Transverse colon (tissue), 4 donors: Measurements from ENCODE around the gene ARHGAP45. TPM values are rescaled to one million over a fixed set of nuclear protein-coding genes. Genes with fewer than 3 reads are reported as not detected.

Source experiments
- DNase-seq: peaks from one replicate; pipeline ENCODE4 v3.0.0-alpha.2; 2019
- H3K27ac ChIP-seq, 4 donors: fragments of 200-600 bp; sonication (generic); 2 replicates each; pipeline ENCODE4 v1.5.1; 2016 to 2018; ENCODE audit warnings: inconsistent platforms in 4 of 4
- H3K27me3 ChIP-seq: fragments of 200-600 bp; sonication (generic); 2 replicates; pipeline ENCODE4 v1.5.1; 2017; ENCODE audit warnings: inconsistent platforms
- H3K36me3 ChIP-seq, 4 donors: fragments of 200-600 bp; sonication (generic); 2 replicates each; pipeline ENCODE4 v1.5.1; 2017 to 2019; ENCODE audit warnings: inconsistent platforms in 4 of 4
- H3K4me1 ChIP-seq, 4 donors: fragments of 200-600 bp; sonication (generic); 2 replicates each; pipeline ENCODE4 v1.5.1; 2017 to 2020; ENCODE audit warnings: inconsistent platforms in 4 of 4
- H3K4me3 ChIP-seq, 4 donors: fragments of 200-600 bp; sonication (generic); 1 replicate in 1 of 4; 2 replicates in 3 of 4; pipeline versions ENCODE4 v1.5.1 to v1.6.1; 2017 to 2019; ENCODE audit warnings: inconsistent platforms in 4 of 4
- H3K9me3 ChIP-seq, 2 donors: fragments of 200-600 bp; sonication (generic); 2 replicates each; pipeline ENCODE4 v1.5.1; 2017 to 2019; ENCODE audit warnings: inconsistent platforms in 2 of 2
- EP300 ChIP-seq: sonication (generic); formaldehyde crosslinking; IDR thresholded peaks from one replicate; pipeline ENCODE4 v1.6.1; 2017; ENCODE audit warnings: antibody characterized with exemption, low read depth
- POLR2A ChIP-seq: fragments of 450-650 bp; IDR thresholded peaks from one replicate; pipeline ENCODE4 v1.6.1; 2016; ENCODE audit warnings: antibody characterized with exemption, mild to moderate bottlenecking, moderate library complexity
- POLR2AphosphoS5 ChIP-seq, 3 donors: sonication (generic); formaldehyde crosslinking; IDR thresholded peaks; one replicate each; pipeline ENCODE4 v1.6.1; 2016; ENCODE audit warnings: antibody characterized with exemption in 3 of 3
- WGBS, 2 donors: methylation state at CpG; one replicate each; pipeline ENCODE4 v1.1.5; 2018; ENCODE audit warnings: low coverage in 1 of 2; 5-methylcytosine and 5-hydroxymethylcytosine counted together
- in situ Hi-C, 4 donors: fragments of 200-750 bp; cut with MboI; loops; one replicate each; pipeline versions ENCODE4 v1.15.0 to v1.15.1; 2017; ENCODE audit warnings: low sequenced_read_pairs in 3 of 4, low pct_ligation_motif_present in 1 of 4, low pct_unique_long_range_greater_than_20kb in 1 of 4
- intact Hi-C: fragments of 100-400 bp; cut with DNase I; formaldehyde crosslinking; loops from one replicate; pipeline ENCODE4 v1.15.1; 2023; ENCODE audit warnings: low total_unique reads
- total RNA-seq, 4 donors: library from RNA; depleted of rRNA; stranded (reverse); fragments of >200 nt; gene quantifications; one replicate each; pipeline ENCODE4 v1.1.0, GENCODE V29; 2016
- TF ChIP-seq, protein P1 (sequence below), 5 experiments: fragments of 200-600 bp in 3 of 5; fragments of 450-650 bp in 2 of 5; sonication (generic) in 3 of 5; IDR thresholded peaks; 1 replicate in 2 of 5; 2 replicates in 3 of 5; pipeline ENCODE4 v1.5.1; 2016 to 2017; ENCODE audit warnings: antibody characterized with exemption in 5 of 5, inconsistent platforms in 3 of 5, mild to moderate bottlenecking in 2 of 5, moderate library complexity in 1 of 5

ARHGAP45 gene
- total RNA-seq, 4 donors from 2014 or later = 10.0 to 174 (median 76.9) TPM

DNA sequence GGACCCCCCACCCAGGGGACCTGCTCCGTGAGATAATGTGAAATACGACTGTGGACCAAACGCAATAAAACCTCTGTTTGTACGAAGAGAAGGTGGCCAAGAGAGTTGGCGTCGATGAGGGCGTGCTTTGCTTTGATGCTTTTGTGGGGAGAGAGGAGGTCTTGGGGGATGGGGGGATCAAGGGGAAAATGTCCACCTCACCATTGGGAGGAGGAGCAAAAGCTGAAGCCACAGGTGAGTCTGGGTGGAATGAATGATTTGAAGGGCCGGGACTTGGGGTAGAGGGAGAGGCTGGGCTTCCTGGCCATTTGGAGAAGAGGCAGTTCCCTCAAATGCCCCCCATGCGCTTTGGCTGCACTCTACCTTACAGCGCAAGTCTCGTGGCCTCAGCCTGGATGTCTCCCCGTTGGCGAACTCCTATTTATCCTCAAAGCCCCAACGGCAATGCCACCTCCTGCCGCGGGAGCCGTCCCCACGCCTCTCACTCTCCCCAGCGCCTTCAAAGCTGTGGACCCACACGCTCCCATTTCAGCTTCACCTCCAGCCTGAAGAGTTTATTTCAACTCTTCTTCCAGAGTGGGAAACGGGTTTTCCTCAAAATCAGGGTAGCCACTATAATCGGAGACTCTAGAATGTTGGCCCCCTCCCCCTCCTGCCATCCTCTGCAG, 27.9 kb upstream of the ARHGAP45 start:
- no peak for DNase-seq
- H3K4me1 ChIP-seq = peaks cover 29 to 55% (median 34%) of the 10 kb centered on the region in 4 donors

DNA sequence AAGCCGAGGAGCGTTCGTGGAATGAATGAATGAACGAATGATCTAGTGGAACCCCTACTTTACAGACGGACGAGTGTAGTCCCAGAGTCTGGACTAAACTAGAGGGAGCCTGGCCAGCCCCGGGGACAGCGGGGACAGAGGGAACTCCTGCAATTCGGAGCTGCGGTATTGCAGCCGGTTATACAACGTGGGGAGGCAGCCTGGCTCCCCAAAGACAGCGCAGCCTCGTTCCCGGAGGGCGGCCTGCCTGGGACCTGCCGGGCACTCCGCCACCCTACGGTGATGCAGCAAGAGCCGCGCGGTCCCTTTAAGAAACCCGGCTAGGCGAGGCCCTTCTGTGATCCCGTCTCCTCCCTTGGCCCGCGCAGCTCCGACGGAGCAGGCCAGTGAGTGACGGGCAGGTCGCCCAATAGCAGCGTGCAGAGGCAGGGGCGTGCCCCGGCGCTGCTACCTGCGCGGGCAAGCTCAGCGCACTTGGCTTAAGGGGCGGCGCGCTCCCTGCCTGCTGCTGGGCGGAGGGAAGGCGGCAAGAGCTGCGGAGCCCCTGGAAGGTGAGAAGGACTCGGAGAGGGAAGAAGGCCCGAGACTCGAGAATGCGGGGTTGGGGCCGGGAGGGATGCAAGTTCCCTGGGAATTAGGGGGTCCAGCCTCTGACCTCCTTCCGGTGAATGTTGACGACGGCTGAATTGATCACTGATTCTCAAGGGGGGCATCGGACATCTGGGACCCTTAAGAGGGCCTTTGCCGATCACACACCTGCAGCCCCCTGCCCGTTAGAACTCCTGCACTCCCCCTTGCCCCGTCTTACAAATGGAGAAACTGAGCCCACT, 27.1 kb upstream of the ARHGAP45 start, which contains the start of gene ABCA7:
Gene ABCA7 (plus strand): TSS at position 462 of the 830 bp plus-strand sequence. CDS start 1,255 bp downstream, outside the sequence.
- 2% methylated on average over 56 of the region's 56 CpGs; no CpG with 5 or more reads in 1 of the 2 donors for WGBS, 2 donors
- DNase-seq = peak; percentile 99
- intact Hi-C loops = no loop called here
- TF ChIP-seq, protein P1, sequence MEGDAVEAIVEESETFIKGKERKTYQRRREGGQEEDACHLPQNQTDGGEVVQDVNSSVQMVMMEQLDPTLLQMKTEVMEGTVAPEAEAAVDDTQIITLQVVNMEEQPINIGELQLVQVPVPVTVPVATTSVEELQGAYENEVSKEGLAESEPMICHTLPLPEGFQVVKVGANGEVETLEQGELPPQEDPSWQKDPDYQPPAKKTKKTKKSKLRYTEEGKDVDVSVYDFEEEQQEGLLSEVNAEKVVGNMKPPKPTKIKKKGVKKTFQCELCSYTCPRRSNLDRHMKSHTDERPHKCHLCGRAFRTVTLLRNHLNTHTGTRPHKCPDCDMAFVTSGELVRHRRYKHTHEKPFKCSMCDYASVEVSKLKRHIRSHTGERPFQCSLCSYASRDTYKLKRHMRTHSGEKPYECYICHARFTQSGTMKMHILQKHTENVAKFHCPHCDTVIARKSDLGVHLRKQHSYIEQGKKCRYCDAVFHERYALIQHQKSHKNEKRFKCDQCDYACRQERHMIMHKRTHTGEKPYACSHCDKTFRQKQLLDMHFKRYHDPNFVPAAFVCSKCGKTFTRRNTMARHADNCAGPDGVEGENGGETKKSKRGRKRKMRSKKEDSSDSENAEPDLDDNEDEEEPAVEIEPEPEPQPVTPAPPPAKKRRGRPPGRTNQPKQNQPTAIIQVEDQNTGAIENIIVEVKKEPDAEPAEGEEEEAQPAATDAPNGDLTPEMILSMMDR (IDR thresholded peaks at IDR 0.05) = no peak
- TF ChIP-seq EP300 = no peak
- TF ChIP-seq POLR2A = peak; percentile 81
- peak; percentile 90 to 96 (median 90) for TF ChIP-seq POLR2AphosphoS5 (IDR thresholded peaks at IDR 0.05)
- Histone ChIP-seq H3K4me1 (peaks cover 29 to 55% (median 34%) of the 10 kb centered on the region in 4 donors), H3K4me3 (peak within 1 kb of the TSS; percentile 23 to 55 (median 42)), H3K36me3 (peaks cover 0 to 8% (median 4%) of the 10 kb centered on the region in 4 donors), H3K27me3 (no peaks in the 10 kb centered on the region), H3K9me3 (no peaks in the 10 kb centered on the region), H3K27ac (peak within 1 kb of the TSS; percentile 72 to 81 (median 78))
- in situ Hi-C loops = no loop called here

More for the DNA sequence above, 27.9 kb upstream of the ARHGAP45 start:
- Histone ChIP-seq H3K27me3 (no peaks in the 10 kb centered on the region), H3K4me3 (peak overlapping the region in 2 of 4 donors; percentile 52 to 55), H3K36me3 (peaks cover 0 to 8% (median 4%) of the 10 kb centered on the region in 4 donors), H3K27ac (peak overlapping the region; percentile 72 to 81 (median 78)), H3K9me3 (no peaks in the 10 kb centered on the region)
- in situ Hi-C loops (no loop called here), intact Hi-C loops (no loop called here)
- TF ChIP-seq POLR2AphosphoS5 (IDR thresholded peaks at IDR 0.05) (no peak), EP300 (no peak)
- TF ChIP-seq, protein P1 (IDR thresholded peaks at IDR 0.05) = no peak
- 61 to 81% methylated on average over 5 to 22 of the region's 22 CpGs for WGBS, 2 donors

DNA sequence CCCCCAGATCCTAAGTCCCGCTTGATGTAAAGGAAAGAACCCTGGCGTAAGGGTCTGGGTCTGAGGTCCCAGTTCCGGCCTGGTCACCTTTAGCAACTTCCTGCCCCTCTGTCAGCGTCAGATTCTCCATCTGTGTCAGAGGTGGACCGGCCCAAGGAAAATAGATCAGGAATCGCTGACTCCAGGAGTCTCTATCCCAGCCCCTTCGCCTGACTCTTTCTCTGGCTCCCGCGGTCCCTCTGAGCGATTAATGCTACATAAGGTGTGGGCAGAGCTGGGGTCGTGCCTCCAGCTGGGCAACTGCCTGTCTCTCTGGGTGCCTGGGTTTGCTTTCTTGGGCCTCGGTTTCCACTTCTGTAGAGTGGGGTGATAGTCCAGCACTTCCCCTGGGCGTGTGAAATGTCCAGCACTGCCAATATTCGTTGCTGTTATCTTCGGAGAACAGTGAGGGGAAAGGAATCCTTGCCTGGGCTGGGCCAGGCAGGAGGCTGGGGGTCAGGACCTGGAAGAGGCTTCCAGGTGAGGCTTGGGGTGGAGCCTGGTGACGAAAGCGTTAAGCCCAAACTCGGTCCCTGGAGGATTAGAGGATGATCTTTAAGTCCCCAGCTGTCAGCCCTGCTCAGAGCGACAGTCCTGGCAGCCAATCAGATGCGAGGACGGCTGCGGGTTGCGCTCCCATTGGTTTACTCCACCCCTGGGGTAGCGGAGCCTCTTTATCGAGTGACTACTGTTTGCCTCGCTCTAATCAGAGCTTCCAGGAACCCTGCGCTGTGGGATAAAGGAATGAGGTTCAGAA, 26.3 kb upstream of the ARHGAP45 start:
- no peak for TF ChIP-seq POLR2A
- TF ChIP-seq EP300 = no peak
- TF ChIP-seq POLR2AphosphoS5 (IDR thresholded peaks at IDR 0.05) = no peak
- TF ChIP-seq, protein P1 (IDR thresholded peaks at IDR 0.05) = no peak
- H3K27ac ChIP-seq = peak overlapping the region; percentile 72 to 81 (median 78)
- no peaks in the 10 kb centered on the region for H3K27me3 ChIP-seq
- intact Hi-C loops (no loop called here), in situ Hi-C loops (no loop called here)
- peaks cover 0 to 8% (median 2%) of the 10 kb centered on the region in 4 donors for H3K36me3 ChIP-seq
- no peaks in the 10 kb centered on the region for H3K9me3 ChIP-seq
- 1% methylated on average over 27 of the region's 27 CpGs; no CpG with 5 or more reads in 1 of the 2 donors for WGBS, 2 donors
- peak overlapping the region; percentile 23 to 55 (median 42) for H3K4me3 ChIP-seq
- peaks cover 29 to 55% (median 34%) of the 10 kb centered on the region in 4 donors for H3K4me1 ChIP-seq
- peak; percentile 94 for DNase-seq
